Vagina (tissue), 2 donors: ENCODE data around the gene TSC22D4. TPM values are rescaled to one million over a fixed set of nuclear protein-coding genes. Genes with fewer than 3 reads are reported as not detected.
A peak's percentile ranks its signal among the peaks of the same experiment; 100 is the strongest.

ENCODE experiments used
- DNase-seq, 2 donors: peaks; one replicate each; pipeline ENCODE4 v3.0.0-alpha.2; 2017; ENCODE audit errors: extremely low spot score in 2 of 2
- H3K27ac ChIP-seq: fragments of 200-600 bp; sonication (generic); one replicate; pipeline ENCODE4 v1.5.1; 2019
- H3K27me3 ChIP-seq: fragments of 200-600 bp; sonication (generic); one replicate; pipeline ENCODE4 v1.5.1; 2019
- H3K36me3 ChIP-seq, 2 donors: fragments of 200-600 bp; sonication (generic); one replicate each; pipeline ENCODE4 v1.5.1; 2017 to 2019
- H3K4me1 ChIP-seq: fragments of 200-600 bp; sonication (generic); one replicate; pipeline ENCODE4 v1.5.1; 2019
- H3K4me3 ChIP-seq, 2 donors: fragments of 200-600 bp; sonication (generic); 1 replicate in 1 of 2; 2 replicates in 1 of 2; pipeline ENCODE4 v1.5.1; 2016 to 2019
- H3K9me3 ChIP-seq: fragments of 200-600 bp; sonication (generic); one replicate; pipeline ENCODE4 v1.5.1; 2019
- POLR2A ChIP-seq, 2 donors: fragments of 450-650 bp; IDR thresholded peaks; one replicate each; pipeline ENCODE4 v1.6.1; 2017; ENCODE audit warnings: antibody characterized with exemption in 2 of 2, mild to moderate bottlenecking in 2 of 2, moderate library complexity in 2 of 2
- POLR2AphosphoS5 ChIP-seq, 2 donors: sonication (generic); formaldehyde crosslinking; IDR thresholded peaks; one replicate each; pipeline ENCODE4 v1.9.0; 2017; ENCODE audit warnings: antibody characterized with exemption in 2 of 2, mild to moderate bottlenecking in 2 of 2, low read depth in 1 of 2; ENCODE audit not compliant: insufficient read depth in 1 of 2
- intact Hi-C: fragments of 100-400 bp; cut with DNase I; formaldehyde crosslinking; loops from one replicate; pipeline ENCODE4 v1.15.1; 2023
- total RNA-seq: library from RNA; depleted of rRNA; stranded (reverse); fragments of >200 nt; gene quantifications from one replicate; pipeline ENCODE4 v1.2.3, GENCODE V29; 2016
- TF ChIP-seq, protein P1 (sequence below), 3 experiments: fragments of 450-650 bp in 2 of 3; fragments of 200-600 bp in 1 of 3; sonication (generic) in 1 of 3; IDR thresholded peaks; one replicate each; pipeline ENCODE4 v1.5.1; 2017 to 2019; ENCODE audit warnings: antibody characterized with exemption in 3 of 3, mild to moderate bottlenecking in 2 of 3, moderate library complexity in 2 of 3

The TSC22D4 gene
- total RNA-seq, 1 donor from 2014 or later, result 34.6 TPM

GRCh38 chr7:100433276-100433591 lies 45.8 kb downstream of the TSC22D4 start:
- H3K4me3 ChIP-seq, result no peak overlapping the region
- no peaks in the 10 kb centered on the region for H3K9me3 ChIP-seq
- H3K36me3 ChIP-seq, result peaks cover 0 to 16% of the 10 kb centered on the region in 2 donors
- intact Hi-C loops, result no loop called here
- no peaks in the 10 kb centered on the region for H3K27me3 ChIP-seq
- TF ChIP-seq POLR2A (IDR thresholded peaks at IDR 0.05) (no peak), POLR2AphosphoS5 (IDR thresholded peaks at IDR 0.05; ENCODE audit: insufficient read depth in 1 of 2, low read depth in 1 of 2) (no peak)
- TF ChIP-seq, protein P1, sequence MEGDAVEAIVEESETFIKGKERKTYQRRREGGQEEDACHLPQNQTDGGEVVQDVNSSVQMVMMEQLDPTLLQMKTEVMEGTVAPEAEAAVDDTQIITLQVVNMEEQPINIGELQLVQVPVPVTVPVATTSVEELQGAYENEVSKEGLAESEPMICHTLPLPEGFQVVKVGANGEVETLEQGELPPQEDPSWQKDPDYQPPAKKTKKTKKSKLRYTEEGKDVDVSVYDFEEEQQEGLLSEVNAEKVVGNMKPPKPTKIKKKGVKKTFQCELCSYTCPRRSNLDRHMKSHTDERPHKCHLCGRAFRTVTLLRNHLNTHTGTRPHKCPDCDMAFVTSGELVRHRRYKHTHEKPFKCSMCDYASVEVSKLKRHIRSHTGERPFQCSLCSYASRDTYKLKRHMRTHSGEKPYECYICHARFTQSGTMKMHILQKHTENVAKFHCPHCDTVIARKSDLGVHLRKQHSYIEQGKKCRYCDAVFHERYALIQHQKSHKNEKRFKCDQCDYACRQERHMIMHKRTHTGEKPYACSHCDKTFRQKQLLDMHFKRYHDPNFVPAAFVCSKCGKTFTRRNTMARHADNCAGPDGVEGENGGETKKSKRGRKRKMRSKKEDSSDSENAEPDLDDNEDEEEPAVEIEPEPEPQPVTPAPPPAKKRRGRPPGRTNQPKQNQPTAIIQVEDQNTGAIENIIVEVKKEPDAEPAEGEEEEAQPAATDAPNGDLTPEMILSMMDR (IDR thresholded peaks at IDR 0.05), result no peak
- H3K4me1 ChIP-seq, result peaks cover 45% of the 10 kb centered on the region
- no peak overlapping the region for H3K27ac ChIP-seq
- no peak for DNase-seq

DNA sequence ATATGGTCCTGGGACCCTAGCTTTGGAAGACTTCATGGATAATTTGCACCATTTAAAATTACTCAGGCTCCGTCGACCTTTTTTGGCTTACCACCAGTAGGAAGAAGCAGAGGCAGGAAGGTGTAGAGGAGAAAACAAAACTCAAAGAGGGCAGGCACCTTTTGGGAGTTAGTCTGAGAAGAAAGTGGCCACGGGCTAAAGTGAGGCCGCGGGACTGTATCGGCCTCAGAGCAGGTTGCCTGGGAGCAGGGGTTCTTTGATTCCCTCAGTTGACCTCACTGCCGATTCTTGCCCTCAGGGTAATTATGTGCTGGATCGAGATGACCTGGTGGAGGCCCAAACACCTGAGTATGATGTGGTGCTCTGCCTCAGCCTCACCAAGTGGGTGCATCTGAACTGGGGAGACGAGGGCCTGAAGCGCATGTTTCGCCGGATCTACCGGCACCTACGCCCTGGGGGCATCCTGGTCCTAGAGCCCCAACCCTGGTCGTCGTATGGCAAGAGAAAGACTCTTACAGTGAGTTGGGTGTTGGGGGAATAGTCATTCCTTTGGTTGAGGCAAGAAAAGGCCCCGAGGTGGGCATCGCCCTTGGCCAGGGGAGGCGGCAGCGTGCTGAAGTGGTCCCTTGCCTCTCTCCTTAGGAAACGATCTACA lies 46.3 kb downstream of the TSC22D4 start:
- no peak for TF ChIP-seq POLR2AphosphoS5 (IDR thresholded peaks at IDR 0.05; ENCODE audit: insufficient read depth in 1 of 2, low read depth in 1 of 2)
- TF ChIP-seq POLR2A (IDR thresholded peaks at IDR 0.05), result no peak
- TF ChIP-seq, protein P1 (IDR thresholded peaks at IDR 0.05), result no peak
- peaks cover 45% of the 10 kb centered on the region for H3K4me1 ChIP-seq
- DNase-seq, result no peak

GRCh38 chr7:100432053-100432452 lies 47.0 kb downstream of the TSC22D4 start:
- no peak overlapping the region for H3K4me3 ChIP-seq
- peaks cover 0 to 16% of the 10 kb centered on the region in 2 donors for H3K36me3 ChIP-seq
- TF ChIP-seq POLR2AphosphoS5 (IDR thresholded peaks at IDR 0.05; ENCODE audit: insufficient read depth in 1 of 2, low read depth in 1 of 2), result no peak
- H3K27me3 ChIP-seq, result no peaks in the 10 kb centered on the region
- H3K27ac ChIP-seq, result no peak overlapping the region
- DNase-seq, result no peak
- H3K9me3 ChIP-seq, result no peaks in the 10 kb centered on the region
- intact Hi-C loops, result no loop called here
- H3K4me1 ChIP-seq, result peaks cover 44% of the 10 kb centered on the region

More for the DNA sequence above, 46.3 kb downstream of the TSC22D4 start:
- H3K9me3 ChIP-seq, result no peaks in the 10 kb centered on the region
- H3K27me3 ChIP-seq, result no peaks in the 10 kb centered on the region
- no peak overlapping the region for H3K4me3 ChIP-seq
- H3K36me3 ChIP-seq, result peaks cover 0 to 16% of the 10 kb centered on the region in 2 donors
- intact Hi-C loops, result no loop called here
- no peak overlapping the region for H3K27ac ChIP-seq

DNA sequence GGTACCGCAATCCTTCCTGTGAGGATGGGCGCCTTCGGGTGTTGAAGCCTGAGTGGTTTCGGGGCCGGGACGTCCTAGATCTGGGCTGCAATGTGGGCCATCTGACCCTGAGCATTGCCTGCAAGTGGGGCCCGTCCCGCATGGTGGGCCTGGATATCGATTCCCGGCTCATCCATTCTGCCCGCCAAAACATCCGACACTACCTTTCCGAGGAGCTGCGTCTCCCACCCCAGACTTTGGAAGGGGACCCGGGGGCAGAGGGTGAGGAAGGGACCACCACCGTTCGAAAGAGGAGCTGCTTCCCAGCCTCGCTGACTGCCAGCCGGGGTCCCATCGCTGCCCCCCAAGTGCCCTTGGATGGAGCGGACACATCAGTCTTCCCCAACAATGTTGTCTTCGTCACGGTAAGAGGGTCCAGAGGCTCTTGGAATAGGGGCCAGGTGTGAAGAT lies 47.7 kb downstream of the TSC22D4 start:
- no peak for DNase-seq
- H3K4me3 ChIP-seq, result peak overlapping the region; percentile 90 to 93

GRCh38 chr7:100430493-100431285 lies 48.3 kb downstream of the TSC22D4 start:
- no peak for DNase-seq
- H3K4me1 ChIP-seq, result peaks cover 40% of the 10 kb centered on the region
- intact Hi-C loops, result no loop called here

More for the DNA sequence above, 47.7 kb downstream of the TSC22D4 start:
- peaks cover 0 to 16% of the 10 kb centered on the region in 2 donors for H3K36me3 ChIP-seq
- H3K27me3 ChIP-seq, result no peaks in the 10 kb centered on the region
- H3K4me1 ChIP-seq, result peaks cover 40% of the 10 kb centered on the region
- TF ChIP-seq POLR2AphosphoS5 (IDR thresholded peaks at IDR 0.05; ENCODE audit: insufficient read depth in 1 of 2, low read depth in 1 of 2), result no peak
- no peak for TF ChIP-seq POLR2A (IDR thresholded peaks at IDR 0.05)
- TF ChIP-seq, protein P1 (IDR thresholded peaks at IDR 0.05), result no peak
- no peak overlapping the region for H3K27ac ChIP-seq
- no peaks in the 10 kb centered on the region for H3K9me3 ChIP-seq
- intact Hi-C loops, result no loop called here

More at GRCh38 chr7:100430493-100431285, 48.3 kb downstream of the TSC22D4 start:
- Histone ChIP-seq H3K36me3 (peaks cover 0 to 16% of the 10 kb centered on the region in 2 donors), H3K9me3 (no peaks in the 10 kb centered on the region), H3K27me3 (no peaks in the 10 kb centered on the region), H3K4me3 (peak overlapping the region; percentile 90 to 93), H3K27ac (peak overlapping the region; percentile 100)
- TF ChIP-seq, protein P1 (IDR thresholded peaks at IDR 0.05), result no peak
- no peak for TF ChIP-seq POLR2A (IDR thresholded peaks at IDR 0.05)
- TF ChIP-seq POLR2AphosphoS5 (IDR thresholded peaks at IDR 0.05; ENCODE audit: insufficient read depth in 1 of 2, low read depth in 1 of 2), result no peak
